Colonic mucosa (tissue), 4 donors: ENCODE data around the gene GZMH. TPM values are rescaled to one million over a fixed set of nuclear protein-coding genes. Genes with fewer than 3 reads are reported as not detected.
"Not testable (repeated sequence)": the region's sequence is repeated elsewhere in the genome, so short reads cannot be mapped to it uniquely, and the experiment has no call there.

ENCODE experiments used
- DNase-seq: peaks from one replicate; pipeline ENCODE4 v3.0.0-alpha.2; 2020
- H3K27ac ChIP-seq: fragments of 200-600 bp; one replicate; pipeline ENCODE4 v1.8.0; 2021
- H3K27me3 ChIP-seq: fragments of 200-600 bp; one replicate; pipeline ENCODE4 v1.8.0; 2021
- H3K36me3 ChIP-seq: fragments of 200-600 bp; one replicate; pipeline ENCODE4 v1.8.0; 2021
- H3K4me1 ChIP-seq: fragments of 200-600 bp; one replicate; pipeline ENCODE4 v1.8.0; 2021; ENCODE audit warnings: mild to moderate bottlenecking
- H3K4me3 ChIP-seq: fragments of 200-600 bp; one replicate; pipeline ENCODE4 v1.8.0; 2021
- H3K9ac ChIP-seq, 2 donors: one replicate each; pipeline ENCODE4 v1.7.0; 2013; ENCODE audit warnings: control low read depth in 2 of 2, low read depth in 2 of 2, low read length in 2 of 2
- H3K9me3 ChIP-seq: fragments of 200-600 bp; one replicate; pipeline ENCODE4 v1.8.0; 2021
- CTCF ChIP-seq: fragments of 200-600 bp; IDR thresholded peaks from one replicate; pipeline ENCODE4 v1.8.0; 2022; ENCODE audit warnings: antibody characterized with exemption, mild to moderate bottlenecking
- intact Hi-C: fragments of 100-400 bp; cut with DNase I; formaldehyde crosslinking; loops from one replicate; pipeline ENCODE4 v1.14.1; 2022
- total RNA-seq, 2 donors: library from RNA; stranded (reverse); fragmentation: NEBNext Ultra II Directional in 1 of 2; extraction: Animal tissue kit (Norgen Biotek cat#: 25700) in 1 of 2; gene quantifications; one replicate each; pipeline ENCODE4 v1.2.1, GENCODE V29; 2021
- donor health status: healthy.
- donor health status: DM: no; HTN: no; CAD: no.
- donor health status: DM: no; HTN: no; CAD: no.

GZMH gene
- total RNA-seq, 2 donors from 2014 or later, result 0.53 to 0.59 TPM

- no peak overlapping the region for H3K9ac ChIP-seq
- no peak for TF ChIP-seq CTCF
- H3K27me3 ChIP-seq, result no peaks in the 10 kb centered on the region
- no peaks in the 10 kb centered on the region for H3K36me3 ChIP-seq
- H3K27ac ChIP-seq, result no peak overlapping the region
- intact Hi-C loops, result no loop called here
- no peaks in the 10 kb centered on the region for H3K4me1 ChIP-seq
- H3K9me3 ChIP-seq, result no peaks in the 10 kb centered on the region
- H3K4me3 ChIP-seq, result no peak overlapping the region
- no peak for DNase-seq
Observed at GRCh38 chr14:24607081-24607480, 2.4 kb downstream of the GZMH start.

- Histone ChIP-seq H3K27me3 (no peaks in the 10 kb centered on the region), H3K9me3 (no peaks in the 10 kb centered on the region), H3K36me3 (no peaks in the 10 kb centered on the region), H3K4me3 (no peak overlapping the region), H3K4me1 (no peaks in the 10 kb centered on the region), H3K27ac (no peak overlapping the region), H3K9ac (no peak overlapping the region)
- intact Hi-C loops, result no loop called here
- TF ChIP-seq CTCF, result no peak
- no peak for DNase-seq
Observed at GRCh38 chr14:24606297-24606696, 3.2 kb downstream of the GZMH start.

GRCh38 chr14:24605435-24606190 is 3.9 kb downstream of the GZMH start:
- TF ChIP-seq CTCF, result peak; percentile 71
- H3K27ac ChIP-seq, result no peak overlapping the region
- H3K9me3 ChIP-seq, result no peaks in the 10 kb centered on the region
- intact Hi-C loops, result no loop called here
- H3K27me3 ChIP-seq, result no peaks in the 10 kb centered on the region
- peak; percentile 41 for DNase-seq
- H3K4me1 ChIP-seq, result no peaks in the 10 kb centered on the region
- H3K9ac ChIP-seq, result no peak overlapping the region
- no peaks in the 10 kb centered on the region for H3K36me3 ChIP-seq
- H3K4me3 ChIP-seq, result no peak overlapping the region

GRCh38 chr14:24597403-24597802 is 12.1 kb downstream of the GZMH start:
- Histone ChIP-seq H3K36me3 (no peaks in the 10 kb centered on the region), H3K27me3 (no peaks in the 10 kb centered on the region), H3K9me3 (no peaks in the 10 kb centered on the region), H3K27ac (no peak overlapping the region), H3K9ac (no peak overlapping the region), H3K4me3 (no peak overlapping the region), H3K4me1 (no peaks in the 10 kb centered on the region)
- TF ChIP-seq CTCF, result no peak
- DNase-seq, result no peak
- intact Hi-C loops, result no loop called here

GRCh38 chr14:24595073-24595808 is 14.2 kb downstream of the GZMH start:
- H3K4me1 ChIP-seq, result no peaks in the 10 kb centered on the region
- H3K27me3 ChIP-seq, result no peaks in the 10 kb centered on the region
- no peak overlapping the region for H3K27ac ChIP-seq
- no peak overlapping the region for H3K9ac ChIP-seq
- intact Hi-C loops, result no loop called here
- TF ChIP-seq CTCF, result no peak
- no peak overlapping the region for H3K4me3 ChIP-seq
- no peaks in the 10 kb centered on the region for H3K9me3 ChIP-seq
- DNase-seq, result no peak
- H3K36me3 ChIP-seq, result no peaks in the 10 kb centered on the region

- DNase-seq, H3K36me3 ChIP-seq, H3K9ac ChIP-seq, H3K9me3 ChIP-seq, H3K27ac ChIP-seq, intact Hi-C loops, H3K27me3 ChIP-seq, H3K4me3 ChIP-seq, H3K4me1 ChIP-seq: not testable (repeated sequence)
Observed at GRCh38 chr14:24591004-24591403, 18.5 kb downstream of the GZMH start.

GRCh38 chr14:24584402-24584801 is 25.1 kb downstream of the GZMH start:
- DNase-seq, H3K27ac ChIP-seq, H3K27me3 ChIP-seq, H3K9me3 ChIP-seq, H3K4me1 ChIP-seq, H3K4me3 ChIP-seq, intact Hi-C loops, H3K36me3 ChIP-seq, H3K9ac ChIP-seq: not testable (repeated sequence)
